ENCODE measurements around the gene HECA. TPM values are rescaled to one million over a fixed set of nuclear protein-coding genes. Genes with fewer than 3 reads are reported as not detected.

The HECA gene
- polyA plus RNA-seq, 1 of the 3 experiments (the other 2 are of a cell fraction): 1.6 TPM

DNA sequence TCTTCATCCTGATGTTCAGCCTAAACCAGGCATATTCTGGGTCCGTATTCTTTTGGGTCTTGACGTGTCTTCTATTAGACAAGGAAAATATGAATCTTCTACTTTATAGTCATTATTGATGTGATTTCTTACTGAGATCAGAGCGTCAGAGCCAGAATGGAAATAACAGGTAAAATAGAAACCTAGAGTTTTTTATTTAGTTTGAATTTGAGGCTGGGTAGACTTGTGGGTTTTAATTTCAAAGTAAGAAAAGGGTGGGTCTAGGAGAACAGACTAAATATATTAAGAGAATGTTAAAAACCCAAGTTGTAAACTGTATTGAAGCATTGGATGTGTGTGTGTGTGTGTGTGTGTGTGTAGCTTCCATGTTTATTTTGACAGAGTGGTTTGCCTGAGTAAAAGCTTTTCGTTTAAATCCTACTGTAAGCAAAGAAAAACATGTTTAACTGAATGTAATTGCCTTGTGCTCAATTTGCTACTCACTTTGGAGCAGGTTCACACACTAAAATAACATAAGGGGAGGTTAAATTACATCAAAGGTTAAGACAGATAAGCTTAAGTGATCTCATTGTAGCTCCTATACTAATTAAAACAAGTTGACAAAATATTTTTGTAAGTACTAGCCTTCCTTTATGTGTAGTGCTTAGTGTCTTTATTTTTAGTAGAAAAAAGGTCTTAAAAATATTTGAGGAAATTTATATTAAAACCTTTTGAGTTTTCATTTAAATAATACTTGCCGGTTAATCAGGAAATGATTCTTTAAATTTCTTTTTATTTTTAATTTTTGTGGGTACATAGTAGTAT is 17.4 kb downstream of the HECA start (continued):
- TF ChIP-seq USF2 (IDR thresholded peaks at IDR 0.05; ENCODE audit: borderline replicate concordance, low read depth, low read length): no peak
- no peak for TF ChIP-seq MXI1 (IDR thresholded peaks at IDR 0.05; ENCODE audit: low read depth, low read length)
- no peak for TF ChIP-seq ELF1 (IDR thresholded peaks at IDR 0.05)
- TF ChIP-seq POLR2AphosphoS5 (IDR thresholded peaks at IDR 0.05; ENCODE audit: low read depth, low read length): no peak
- TF ChIP-seq EZH2phosphoT487 (IDR thresholded peaks at IDR 0.05; ENCODE audit: borderline replicate concordance, low read depth): no peak
- no peak for TF ChIP-seq RXRA (IDR thresholded peaks at IDR 0.05; ENCODE audit: borderline replicate concordance, low read depth)

- Histone ChIP-seq H3K4me3 (ENCODE audit: low read depth in 2 of 2, low read length in 1 of 2) (no peak overlapping the region), H3K4me2 (no peak overlapping the region), H2AFZ (ENCODE audit: low read depth) (no peak overlapping the region), H3K9ac (no peak overlapping the region), H3K79me2 (ENCODE audit: insufficient read depth) (peaks cover 30% of the 10 kb centered on the region; the same call in 1 of the 2 replicates), H3K9me2 (no peaks in the 10 kb centered on the region), H3K4me1 (ENCODE audit: control insufficient read depth in 1 of 2, insufficient read depth in 2 of 2, low read depth in 1 of 2, low read length in 1 of 2) (no peaks in the 10 kb centered on the region), H3K27ac (ENCODE audit: low read depth in 2 of 2, low read length in 1 of 2) (no peak overlapping the region), H3K9me3 (no peaks in the 10 kb centered on the region), H3K27me3 (ENCODE audit: insufficient read depth) (no peaks in the 10 kb centered on the region), H3F3A (replicated peaks; ENCODE audit: insufficient read depth) (no peaks in the 10 kb centered on the region), H4K20me1 (ENCODE audit: insufficient read depth) (no peaks in the 10 kb centered on the region), H3K36me3 (replicated peaks in 1 of 2; ENCODE audit: control insufficient read depth in 1 of 2, insufficient read depth in 2 of 2, low read length in 1 of 2) (no peaks in the 10 kb centered on the region)
- ChIA-PET CTCF (interaction anchor here (1.1 kb wide), 1 partner anchor 28 kb away, joined by 3 read pairs; no protein-coding TSS in a partner anchor), POLR2A (no interaction called here)
- DNase-seq: no peak
- 100% methylated on average over 1 of the region's 1 CpG for WGBS (ENCODE audit: low lambda C conversion rate)
- TF ChIP-seq, protein P1, sequence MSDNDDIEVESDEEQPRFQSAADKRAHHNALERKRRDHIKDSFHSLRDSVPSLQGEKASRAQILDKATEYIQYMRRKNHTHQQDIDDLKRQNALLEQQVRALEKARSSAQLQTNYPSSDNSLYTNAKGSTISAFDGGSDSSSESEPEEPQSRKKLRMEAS (IDR thresholded peaks at IDR 0.05; ENCODE audit: low read depth): no peak
- no peak for TF ChIP-seq GABPA (IDR thresholded peaks at IDR 0.05; ENCODE audit: low read depth)
- TF ChIP-seq, protein P2, sequence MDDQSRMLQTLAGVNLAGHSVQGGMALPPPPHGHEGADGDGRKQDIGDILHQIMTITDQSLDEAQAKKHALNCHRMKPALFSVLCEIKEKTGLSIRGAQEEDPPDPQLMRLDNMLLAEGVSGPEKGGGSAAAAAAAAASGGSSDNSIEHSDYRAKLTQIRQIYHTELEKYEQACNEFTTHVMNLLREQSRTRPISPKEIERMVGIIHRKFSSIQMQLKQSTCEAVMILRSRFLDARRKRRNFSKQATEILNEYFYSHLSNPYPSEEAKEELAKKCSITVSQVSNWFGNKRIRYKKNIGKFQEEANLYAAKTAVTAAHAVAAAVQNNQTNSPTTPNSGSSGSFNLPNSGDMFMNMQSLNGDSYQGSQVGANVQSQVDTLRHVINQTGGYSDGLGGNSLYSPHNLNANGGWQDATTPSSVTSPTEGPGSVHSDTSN (IDR thresholded peaks at IDR 0.05): no peak
- TF ChIP-seq TEAD4 (IDR thresholded peaks at IDR 0.05; ENCODE audit: borderline replicate concordance, insufficient read depth): no peak
- no peak for TF ChIP-seq CTCF (IDR thresholded peaks at IDR 0.05)
- no peak for TF ChIP-seq EP300 (IDR thresholded peaks at IDR 0.05; ENCODE audit: borderline replicate concordance in 1 of 2, low read depth in 1 of 2, low read length in 1 of 2)
- no peak for TF ChIP-seq MEF2A (IDR thresholded peaks at IDR 0.05; ENCODE audit: borderline replicate concordance, low read depth)
- no peak for TF ChIP-seq FOSL2 (IDR thresholded peaks at IDR 0.05; ENCODE audit: borderline replicate concordance, low read depth)
These were observed 18.0 kb downstream of the HECA start for GRCh38 chr6:139152892-139153271.
